ENCODE measurements around the gene SRM. TPM values are rescaled to one million over a fixed set of nuclear protein-coding genes. Genes with fewer than 3 reads are reported as not detected.

Gene SRM
- total RNA-seq = 30.0 TPM

DNA sequence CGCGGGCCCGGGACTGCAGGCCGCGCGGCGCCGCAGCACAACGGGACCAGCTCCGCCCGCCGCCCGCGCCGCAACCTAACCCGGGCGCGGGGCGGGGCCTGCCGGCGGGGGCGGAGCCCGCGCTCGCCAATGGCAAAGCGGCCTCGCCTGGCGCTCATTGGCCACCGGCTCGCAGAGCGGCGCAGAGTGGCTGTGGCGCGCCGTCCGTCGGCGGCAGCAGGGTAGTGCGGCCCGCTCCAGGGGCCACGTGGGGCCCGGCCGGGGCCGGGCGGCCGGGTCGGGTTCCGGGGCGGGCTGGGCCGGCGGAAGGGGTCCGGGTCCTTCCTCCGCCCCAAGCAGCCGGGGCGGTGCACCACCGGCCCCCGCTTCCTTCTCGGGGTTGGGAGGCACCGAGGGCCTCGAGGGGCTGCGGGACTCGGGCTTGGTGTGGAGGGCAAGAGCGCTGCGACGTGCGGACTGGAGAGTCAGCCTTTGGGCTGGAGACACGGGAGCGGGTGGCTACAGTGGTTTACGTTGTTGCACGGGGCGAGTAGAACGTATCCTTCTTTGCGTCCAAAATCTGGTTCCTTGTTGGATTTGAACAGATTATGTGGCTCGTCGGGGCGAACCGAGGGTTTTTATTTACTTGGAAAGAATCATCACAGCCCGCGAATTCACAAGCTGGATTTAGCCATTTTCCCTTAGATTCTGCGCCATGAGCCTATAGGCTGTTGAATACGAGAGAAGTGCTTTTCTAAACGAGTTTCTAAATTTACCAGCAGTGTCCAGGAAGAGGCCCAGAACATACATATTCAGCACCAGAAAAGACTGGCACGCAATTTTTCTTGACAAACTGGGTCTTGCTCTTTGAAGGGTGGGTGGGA is at the start of gene SRM:
SRM (minus strand) TSS at position 51 of the 863 bp plus-strand sequence. CDS start 75 bp downstream, outside the sequence.

DNA sequence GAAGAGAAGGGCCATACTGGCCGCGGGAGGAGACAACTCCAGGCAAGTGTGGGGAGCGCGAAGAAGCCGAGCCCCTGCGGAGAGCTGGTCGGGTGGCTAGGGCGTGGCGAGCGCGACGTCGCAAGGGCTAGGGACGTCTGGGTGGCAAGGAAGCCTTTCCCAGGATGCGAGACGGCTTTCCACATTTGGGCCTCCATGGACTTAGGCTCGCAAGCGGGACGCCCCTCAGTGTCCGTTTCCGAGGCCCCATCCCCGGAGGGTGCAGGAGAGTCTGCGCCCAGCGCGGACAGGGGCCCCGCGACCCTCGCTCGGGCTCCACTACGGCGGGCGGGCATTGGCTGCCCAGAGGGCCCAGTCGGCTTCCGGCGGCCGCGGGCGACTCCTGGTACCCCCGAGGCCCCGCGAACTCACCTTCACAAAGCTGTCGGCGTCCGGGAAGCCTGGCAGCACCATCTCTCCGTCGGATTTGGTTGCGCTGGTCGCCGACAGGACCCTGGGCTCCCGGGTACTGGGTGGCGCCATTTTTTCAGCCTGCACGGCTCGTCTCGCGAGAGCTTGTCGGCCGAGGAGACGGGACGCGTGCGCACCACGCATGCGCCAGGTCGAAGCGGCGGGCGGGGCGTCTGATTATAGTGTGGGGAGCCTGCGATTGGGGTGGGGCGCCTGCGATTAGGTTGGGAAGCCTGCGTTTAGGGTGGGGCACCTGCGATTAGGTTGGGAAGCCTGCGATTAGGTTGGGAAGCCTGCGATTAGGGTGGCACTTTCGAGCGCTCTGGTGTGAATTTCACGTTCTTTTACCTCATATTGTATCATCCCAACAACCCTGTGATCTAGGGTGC is 39.7 kb upstream of the SRM start, which contains the start of gene EXOSC10:
EXOSC10 (minus strand) TSS at position 560 of the 839 bp plus-strand sequence; CDS start at position 522, 38 bp downstream.

DNA sequence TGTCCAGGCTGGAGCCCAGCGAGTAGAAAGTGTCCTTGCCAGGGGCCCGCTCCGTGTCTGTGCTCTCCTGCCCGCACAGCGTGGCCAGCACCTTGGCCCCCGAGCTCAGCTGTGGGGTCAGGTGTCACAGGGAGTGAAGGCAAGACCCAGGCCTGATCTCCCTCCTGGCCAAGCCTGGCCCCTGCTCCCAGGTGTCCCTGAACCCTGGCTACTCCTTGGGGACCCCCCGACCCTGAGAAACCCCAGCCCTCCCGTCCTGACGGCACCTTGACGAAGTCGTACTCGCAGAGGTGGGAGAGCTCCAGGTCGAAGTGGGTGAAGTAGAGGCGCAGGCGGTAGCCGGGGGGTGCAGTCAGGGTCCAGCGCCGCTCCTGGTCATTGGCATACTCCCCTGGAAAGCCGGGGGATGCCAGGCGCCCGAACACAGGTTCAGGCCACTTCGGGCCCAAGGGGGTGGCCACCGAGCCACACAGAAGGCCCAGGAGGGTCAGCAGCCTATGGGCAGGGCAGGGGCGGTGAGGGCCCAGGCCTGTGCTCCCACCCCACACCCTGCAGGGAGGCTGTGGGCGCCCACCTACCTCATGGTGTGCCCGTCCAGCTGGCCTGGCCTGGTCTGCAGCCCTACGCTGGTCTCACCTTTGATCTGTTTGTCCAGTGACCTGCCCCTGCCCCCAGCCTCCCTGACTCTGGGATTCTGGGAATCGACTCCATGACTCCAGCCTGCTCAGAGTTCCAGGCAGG is 13.0 kb downstream of the SRM start, which contains the start of gene MASP2:
MASP2 (minus strand) TSS at position 615 of the 741 bp plus-strand sequence; CDS start at position 583, 32 bp downstream.

DNA sequence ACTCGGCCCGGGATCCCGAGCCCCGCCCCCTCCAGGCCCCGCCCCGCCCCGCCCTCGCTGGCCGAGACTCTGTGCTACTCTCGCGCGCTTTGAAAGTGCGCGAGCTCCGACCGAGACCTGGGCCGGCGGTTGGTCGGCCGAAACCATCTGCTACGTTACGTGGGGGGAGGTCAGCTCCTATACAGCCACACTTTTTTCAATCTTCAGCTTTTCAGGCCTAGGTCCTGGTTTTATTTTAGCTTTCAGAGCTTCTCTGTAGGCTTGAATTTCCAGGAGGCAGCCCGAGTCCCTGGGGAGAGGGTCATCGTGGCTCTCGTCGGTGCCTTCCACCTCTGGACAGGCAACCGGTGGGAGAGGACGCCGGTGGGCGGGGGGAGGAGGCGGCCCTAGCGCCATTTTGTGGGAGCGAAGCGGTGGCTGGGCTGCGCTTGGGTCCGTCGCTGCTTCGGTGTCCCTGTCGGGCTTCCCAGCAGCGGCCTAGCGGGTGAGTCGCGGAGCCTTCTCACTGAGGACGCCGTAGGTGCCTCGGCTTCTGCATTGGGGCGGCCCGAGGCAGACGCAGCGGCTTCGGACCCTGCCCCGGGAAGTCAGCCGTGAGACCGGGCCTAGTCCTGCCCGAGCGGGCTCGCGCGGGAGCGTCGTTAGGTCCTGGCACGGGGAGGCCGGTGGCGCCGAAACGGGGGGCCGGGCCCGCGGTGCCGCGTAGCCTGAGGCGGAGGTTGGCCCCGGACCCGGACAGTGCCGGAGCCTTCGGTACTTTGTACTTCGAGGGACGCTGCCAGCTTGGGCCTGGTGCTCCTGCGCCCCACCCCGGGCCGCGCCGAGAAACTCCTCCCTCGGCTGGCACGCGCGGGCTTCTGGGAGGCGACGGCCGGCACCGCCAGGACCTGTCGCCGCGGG is 47.3 kb downstream of the SRM start, which contains the start of gene TARDBP:
TARDBP (plus strand) TSS at position 395 of the 900 bp plus-strand sequence. CDS start 1,074 bp downstream, outside the sequence.

Other genes with a start within 250 kb of the SRM start
- 221 TPM for gene TARDBP, start 47.4 kb downstream of the SRM start, total RNA-seq
- gene MASP2, start 12.8 kb downstream of the SRM start, total RNA-seq = not detected
- gene EXOSC10, start 39.9 kb upstream of the SRM start, total RNA-seq = 90.1 TPM
- not detected for gene ANGPTL7, start 129.3 kb upstream of the SRM start, total RNA-seq
- 74.2 TPM for gene MTOR, start 202.5 kb upstream of the SRM start, total RNA-seq
- gene UBIAD1, start 213.2 kb upstream of the SRM start, total RNA-seq = 28.5 TPM

All from parietal lobe (tissue), 1 donor.